Psoas muscle (tissue), 8 donors: ENCODE measurements around the gene RARRES2. TPM values are rescaled to one million over a fixed set of nuclear protein-coding genes. Genes with fewer than 3 reads are reported as not detected.
"Not testable (repeated sequence)": the region's sequence is repeated elsewhere in the genome, so short reads cannot be mapped to it uniquely, and the experiment has no call there.

Experiments used
- ATAC-seq, 4 donors: fragments of 200-7000 bp; cut with Tn5 transposase; one replicate each; pipeline ENCODE4 v1.9.1; 2020; ENCODE audit warnings: moderate library complexity in 3 of 4, mild to moderate bottlenecking in 2 of 4
- DNase-seq, 2 donors: peaks; one replicate each; pipeline ENCODE4 v3.0.0-alpha.2; 2020
- H3K27ac ChIP-seq: fragments of 200-600 bp; one replicate; pipeline ENCODE4 v1.8.0; 2022
- H3K27me3 ChIP-seq, 3 donors: fragments of 200-600 bp in 1 of 3; one replicate each; pipeline versions ENCODE4 v1.6.1 to v1.8.0; 2013 to 2022; ENCODE audit warnings: low read length in 2 of 3, mild to moderate bottlenecking in 2 of 3, moderate library complexity in 1 of 3; ENCODE audit not compliant: insufficient read depth in 3 of 3
- H3K36me3 ChIP-seq, 2 donors: fragments of 200-600 bp in 1 of 2; one replicate each; pipeline versions ENCODE4 v1.6.1 to v1.8.0; 2013 to 2022; ENCODE audit warnings: low read depth in 1 of 2, mild to moderate bottlenecking in 1 of 2, moderate library complexity in 1 of 2; ENCODE audit not compliant: insufficient read depth in 1 of 2
- H3K4me1 ChIP-seq: fragments of 200-600 bp; one replicate; pipeline ENCODE4 v1.8.0; 2022
- H3K4me3 ChIP-seq: fragments of 200-600 bp; one replicate; pipeline ENCODE4 v1.8.0; 2022; ENCODE audit warnings: mild to moderate bottlenecking
- H3K9me3 ChIP-seq: fragments of 200-600 bp; one replicate; pipeline ENCODE4 v1.8.0; 2022
- CTCF ChIP-seq: fragments of 200-600 bp; IDR thresholded peaks from one replicate; pipeline ENCODE4 v1.8.0; 2022; ENCODE audit warnings: antibody characterized with exemption
- WGBS, 3 donors: extraction: QIAGEN DNeasy Blood & Tissue Kit; methylation state at CpG; one replicate each; pipeline versions ENCODE4 v1.1.6 to v1.1.7; 2013; 5-methylcytosine and 5-hydroxymethylcytosine counted together
- intact Hi-C, 2 donors: fragments of 100-400 bp; cut with DNase I; formaldehyde crosslinking; loops; one replicate each; pipeline versions ENCODE4 v1.11.0 to v1.14.2; 2022
- polyA plus RNA-seq, 3 donors: library from polyadenylated mRNA; stranded (reverse); fragments of 200-250 nt; gene quantifications; one replicate each; pipeline ENCODE4 v1.2.3, GENCODE V29; 2013
- total RNA-seq, 4 donors: library from RNA; stranded (reverse); fragmentation: NEBNext Ultra II Directional in 2 of 4; extraction: Animal tissue kit (Norgen Biotek cat#: 25700) in 2 of 4; gene quantifications; one replicate each; pipeline versions ENCODE4 v1.2.1 to v1.2.4, GENCODE V29; 2021 to 2023
- donor health status: healthy with polysubstance abuse.
- donor health status: DM: no; HTN: no; CAD: no; lungs with moderate emphysema.
- donor health status: Bipolar disorder and iron deficiency.
- donor health status: healthy.
- donor health status: DM: yes; HTN: yes; CAD: no.
- donor health status: DM: no; HTN: no; CAD: no.
- donor health status: DM: no; HTN: no; CAD: no.
- donor health status: DM: yes; HTN: yes; CAD: no.

The RARRES2 gene
- total and polyA plus RNA-seq, 7 donors, result 4.1 to 17.9 (median 7.3) TPM

GRCh38 chr7:150322833-150323681, 18.4 kb downstream of the RARRES2 start, which contains the start of the genes ACTR3C and LRRC61:
Gene ACTR3C, minus strand, starts transcription at chr7:150323545. Its CDS starts 28,249 bp downstream, at chr7:150295296.
Gene LRRC61, plus strand, starts transcription at chr7:150323355. Its CDS starts 13,507 bp downstream, at chr7:150336862.
- DNase-seq (peak in 1 of 2 donors; percentile 59), ATAC-seq (peak; percentile 74 to 78 (median 77))
- Histone ChIP-seq H3K9me3 (no peaks in the 10 kb centered on the region), H3K36me3 (peaks cover 0 to 3% of the 10 kb centered on the region in 2 donors), H3K27ac (peak within 1 kb of the TSS; percentile 69), H3K4me1 (no peaks in the 10 kb centered on the region), H3K4me3 (peak within 1 kb of the TSS; percentile 78), H3K27me3 (peaks cover 0 to 5% (median 3%) of the 10 kb centered on the region in 3 donors)
- WGBS, 3 donors, result 12 to 16% (median 13%) methylated on average over 74 to 82 of the region's 82 CpGs
- peak; percentile 10 for TF ChIP-seq CTCF
- intact Hi-C loops, result no loop called here

GRCh38 chr7:150322114-150322832, 19.2 kb downstream of the RARRES2 start:
- 82 to 94% (median 83%) methylated on average over 4 of the region's 4 CpGs for WGBS, 3 donors
- intact Hi-C loops, result no loop called here
- Histone ChIP-seq H3K27ac (peak overlapping the region; percentile 69), H3K36me3 (peaks cover 0 to 3% of the 10 kb centered on the region in 2 donors), H3K27me3 (peaks cover 0 to 5% (median 3%) of the 10 kb centered on the region in 3 donors), H3K9me3 (no peaks in the 10 kb centered on the region), H3K4me3 (peak overlapping the region; percentile 78), H3K4me1 (no peaks in the 10 kb centered on the region)
- no peak for TF ChIP-seq CTCF
- DNase-seq (no peak), ATAC-seq (peak in 2 of 4 donors; percentile 23 to 56)

- H3K27me3 ChIP-seq, result peaks cover 0 to 5% (median 3%) of the 10 kb centered on the region in 3 donors
- no peaks in the 10 kb centered on the region for H3K4me1 ChIP-seq
- 92 to 99% (median 97%) methylated on average over 3 of the region's 3 CpGs for WGBS, 3 donors
- intact Hi-C loops, result no loop called here
- ATAC-seq (no peak), DNase-seq (no peak)
- H3K36me3 ChIP-seq, result peaks cover 0 to 3% of the 10 kb centered on the region in 2 donors
- TF ChIP-seq CTCF, result no peak
- no peaks in the 10 kb centered on the region for H3K9me3 ChIP-seq
- H3K27ac ChIP-seq, result no peak overlapping the region
- H3K4me3 ChIP-seq, result no peak overlapping the region
Measured at GRCh38 chr7:150321788-150322113, 19.7 kb downstream of the RARRES2 start.

GRCh38 chr7:150317748-150318444, 23.5 kb downstream of the RARRES2 start:
- Histone ChIP-seq H3K27ac (no peak overlapping the region), H3K27me3 (no peaks in the 10 kb centered on the region), H3K36me3 (no peaks in the 10 kb centered on the region), H3K4me1 (no peaks in the 10 kb centered on the region), H3K9me3 (no peaks in the 10 kb centered on the region), H3K4me3 (no peak overlapping the region)
- intact Hi-C loops, result no loop called here
- 64 to 65% (median 65%) methylated on average over 7 of the region's 7 CpGs for WGBS, 3 donors
- TF ChIP-seq CTCF, result no peak
- DNase-seq (no peak), ATAC-seq (no peak)

GRCh38 chr7:150316987-150317386, 24.4 kb downstream of the RARRES2 start:
- 92 to 94% (median 92%) methylated on average over 6 of the region's 6 CpGs for WGBS, 3 donors
- H3K4me3 ChIP-seq, H3K9me3 ChIP-seq, H3K27ac ChIP-seq, ATAC-seq, DNase-seq, H3K36me3 ChIP-seq, intact Hi-C loops, H3K4me1 ChIP-seq, H3K27me3 ChIP-seq: not testable (repeated sequence)
